ENCODE results near the gene ENDOV. TPM values are rescaled to one million over a fixed set of nuclear protein-coding genes. Genes with fewer than 3 reads are reported as not detected.

ENDOV gene
- polyA plus RNA-seq (2012; ENCODE audit: insufficient read depth, insufficient read length), result 24.4 TPM

- peak; percentile 87 for DNase-seq (ENCODE audit: low read depth, low spot score)
- H3K4me3 ChIP-seq (ENCODE audit: low read length), result peak within 1 kb of the TSS; percentile 92
These were observed at the start of gene ENDOV for GRCh38 chr17:80414803-80415625. TSS of gene ENDOV (plus strand) at chr17:80415167. CDS start at chr17:80415195, 28 bp downstream.

- no peak for DNase-seq (ENCODE audit: low read depth, low spot score)
- no peak overlapping the region for H3K4me3 ChIP-seq (ENCODE audit: low read length)
These were observed 49.0 kb upstream of the ENDOV start for GRCh38 chr17:80365983-80366382.

- DNase-seq (ENCODE audit: low read depth, low spot score), result no peak
- H3K4me3 ChIP-seq (ENCODE audit: low read length), result no peak overlapping the region
These were observed 47.5 kb upstream of the ENDOV start for GRCh38 chr17:80367503-80367902.

GRCh38 chr17:80371196-80371595, 43.8 kb upstream of the ENDOV start:
- H3K4me3 ChIP-seq (ENCODE audit: low read length), result no peak overlapping the region
- DNase-seq (ENCODE audit: low read depth, low spot score), result no peak

GRCh38 chr17:80372456-80372855, 42.5 kb upstream of the ENDOV start:
- no peak overlapping the region for H3K4me3 ChIP-seq (ENCODE audit: low read length)

GRCh38 chr17:80372922-80373570, 41.9 kb upstream of the ENDOV start:
- no peak overlapping the region for H3K4me3 ChIP-seq (ENCODE audit: low read length)
- no peak for DNase-seq (ENCODE audit: low read depth, low spot score)

More at GRCh38 chr17:80372456-80372855, 42.5 kb upstream of the ENDOV start:
- no peak for DNase-seq (ENCODE audit: low read depth, low spot score)

GRCh38 chr17:80374039-80374731, 40.8 kb upstream of the ENDOV start:
- H3K4me3 ChIP-seq (ENCODE audit: low read length), result no peak overlapping the region
- no peak for DNase-seq (ENCODE audit: low read depth, low spot score)

GRCh38 chr17:80374732-80375585, 40.0 kb upstream of the ENDOV start:
- H3K4me3 ChIP-seq (ENCODE audit: low read length), result no peak overlapping the region
- no peak for DNase-seq (ENCODE audit: low read depth, low spot score)

GRCh38 chr17:80376531-80376930, 38.4 kb upstream of the ENDOV start:
- H3K4me3 ChIP-seq (ENCODE audit: low read length), result no peak overlapping the region
- DNase-seq (ENCODE audit: low read depth, low spot score), result no peak

GRCh38 chr17:80377798-80378197, 37.2 kb upstream of the ENDOV start:
- no peak for DNase-seq (ENCODE audit: low read depth, low spot score)

GRCh38 chr17:80379348-80379747, 35.6 kb upstream of the ENDOV start:
- no peak for DNase-seq (ENCODE audit: low read depth, low spot score)
- no peak overlapping the region for H3K4me3 ChIP-seq (ENCODE audit: low read length)

More at GRCh38 chr17:80377798-80378197, 37.2 kb upstream of the ENDOV start:
- no peak overlapping the region for H3K4me3 ChIP-seq (ENCODE audit: low read length)

- no peak overlapping the region for H3K4me3 ChIP-seq (ENCODE audit: low read length)
- no peak for DNase-seq (ENCODE audit: low read depth, low spot score)
These were observed 34.9 kb upstream of the ENDOV start for GRCh38 chr17:80380068-80380467.

GRCh38 chr17:80380555-80381002, 34.4 kb upstream of the ENDOV start:
- H3K4me3 ChIP-seq (ENCODE audit: low read length), result no peak overlapping the region
- no peak for DNase-seq (ENCODE audit: low read depth, low spot score)

GRCh38 chr17:80381416-80381923, 33.5 kb upstream of the ENDOV start:
- no peak for DNase-seq (ENCODE audit: low read depth, low spot score)
- no peak overlapping the region for H3K4me3 ChIP-seq (ENCODE audit: low read length)

- no peak overlapping the region for H3K4me3 ChIP-seq (ENCODE audit: low read length)
- no peak for DNase-seq (ENCODE audit: low read depth, low spot score)
These were observed 32.5 kb upstream of the ENDOV start for GRCh38 chr17:80382446-80382845.

GRCh38 chr17:80382956-80383355, 32.0 kb upstream of the ENDOV start:
- no peak overlapping the region for H3K4me3 ChIP-seq (ENCODE audit: low read length)
- DNase-seq (ENCODE audit: low read depth, low spot score), result no peak

- DNase-seq (ENCODE audit: low read depth, low spot score), result no peak
- no peak overlapping the region for H3K4me3 ChIP-seq (ENCODE audit: low read length)
These were observed 30.6 kb upstream of the ENDOV start for GRCh38 chr17:80384078-80384960.

GRCh38 chr17:80385046-80385445, 29.9 kb upstream of the ENDOV start:
- no peak for DNase-seq (ENCODE audit: low read depth, low spot score)
- H3K4me3 ChIP-seq (ENCODE audit: low read length), result no peak overlapping the region
